Testis (tissue), 2 donors: ENCODE results near the gene FBF1.

Experiments
- CTCF ChIP-seq, 3 experiments: fragments of 450-650 bp in 2 of 3; fragments of 200-600 bp in 1 of 3; sonication (generic) in 1 of 3; IDR thresholded peaks; one replicate each; pipeline ENCODE4 v1.5.1; 2016 to 2019; ENCODE audit warnings: antibody characterized with exemption in 3 of 3, mild to moderate bottlenecking in 2 of 3, moderate library complexity in 1 of 3
- POLR2A ChIP-seq: fragments of 450-650 bp; IDR thresholded peaks from one replicate; pipeline ENCODE4 v1.6.1; 2017; ENCODE audit warnings: antibody characterized with exemption, mild to moderate bottlenecking, moderate library complexity

DNA sequence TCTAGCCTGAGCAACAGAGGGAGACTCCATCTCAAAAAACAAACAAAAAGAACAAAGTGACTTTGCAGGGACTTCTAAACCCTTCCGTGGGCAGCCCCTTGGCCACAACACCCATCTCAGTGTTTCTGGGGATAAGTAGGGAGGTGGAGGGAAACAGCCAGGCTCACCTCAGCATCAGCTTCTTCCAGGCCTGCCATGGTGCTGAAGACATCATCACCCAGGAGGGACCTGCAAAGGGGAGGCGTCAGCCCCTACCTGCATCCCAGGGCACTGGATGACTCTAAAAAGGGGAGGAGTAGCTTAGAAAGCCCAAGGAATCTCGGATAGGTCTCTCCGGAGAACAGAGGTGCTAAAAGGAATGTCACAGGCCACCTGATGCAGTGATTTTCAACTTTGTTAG lies 9.8 kb downstream of the FBF1 start:
- no peak for TF ChIP-seq POLR2A
- TF ChIP-seq CTCF (IDR thresholded peaks at IDR 0.05), result no peak
